Adrenal gland (tissue), 12 donors: ENCODE measurements around the gene PLPP1. TPM values are rescaled to one million over a fixed set of nuclear protein-coding genes. Genes with fewer than 3 reads are reported as not detected.

Source experiments
- DNase-seq, 7 donors: peaks; one replicate each; pipeline ENCODE4 v3.0.0-alpha.2; 2019 to 2020
- H3K27ac ChIP-seq, 5 donors: fragments of 200-600 bp; sonication (generic) in 4 of 5; 1 replicate in 3 of 5; 2 replicates in 2 of 5; pipeline versions ENCODE4 v1.5.1 to v1.8.0; 2016 to 2020; ENCODE audit warnings: mild to moderate bottlenecking in 1 of 5
- H3K27me3 ChIP-seq: fragments of 200-600 bp; 2 replicates; pipeline ENCODE4 v1.8.0; 2021
- H3K36me3 ChIP-seq, 2 donors: fragments of 200-600 bp; replicated peaks in 1 of 2; 1 replicate in 1 of 2; 2 replicates in 1 of 2; pipeline versions ENCODE4 v1.5.1 to v1.8.0; 2018 to 2022
- H3K4me1 ChIP-seq, 2 donors: fragments of 200-600 bp; replicated peaks in 1 of 2; 1 replicate in 1 of 2; 2 replicates in 1 of 2; pipeline versions ENCODE4 v1.5.1 to v1.8.0; 2018 to 2021
- H3K4me3 ChIP-seq, 4 donors: fragments of 200-600 bp; sonication (generic) in 3 of 4; one replicate each; pipeline ENCODE4 v1.5.1; 2016 to 2018
- H3K9me3 ChIP-seq, 3 donors: fragments of 200-600 bp; sonication (generic) in 1 of 3; replicated peaks in 1 of 3; 1 replicate in 2 of 3; 2 replicates in 1 of 3; pipeline versions ENCODE4 v1.5.1 to v1.8.0; 2016 to 2021
- POLR2A ChIP-seq, 2 donors: fragments of 450-650 bp; IDR thresholded peaks; one replicate each; pipeline ENCODE4 v1.6.1; 2017; ENCODE audit warnings: antibody characterized with exemption in 2 of 2, mild to moderate bottlenecking in 2 of 2, moderate library complexity in 1 of 2
- WGBS, 4 donors: extraction: QIAGEN DNeasy Blood & Tissue Kit in 2 of 4; methylation state at CpG; one replicate each; pipeline versions ENCODE4 v1.1.5 to v1.1.7; 2013 to 2017; 5-methylcytosine and 5-hydroxymethylcytosine counted together
- intact Hi-C, 2 donors: fragments of 100-400 bp; cut with DNase I; formaldehyde crosslinking; loops; one replicate each; pipeline versions ENCODE4 v1.14.1 to v1.15.0; 2022 to 2023
- polyA plus RNA-seq, 3 donors: library from polyadenylated mRNA; stranded (reverse); fragments of 200-250 nt in 2 of 3; fragments of 350-450 nt in 1 of 3; fragmentation: Illumina TruSeq in 1 of 3; extraction: RNeasy Lipid Tissue Mini Kit (QIAGEN cat#74804) in 1 of 3; gene quantifications; one replicate each; pipeline ENCODE4 v1.2.3, GENCODE V29; 2013 to 2014
- total RNA-seq, 9 donors: library from RNA; depleted of rRNA in 4 of 9; stranded (reverse); fragments of >200 nt in 4 of 9; fragments of 120-200 nt in 1 of 9; fragmentation: NEBNext Ultra II Directional in 1 of 9; extraction: Animal tissue kit (Norgen Biotek cat#: 25700) in 1 of 9; gene quantifications; one replicate each; pipeline versions ENCODE4 v1.1.0 to v1.2.4, GENCODE V29; 2013 to 2023
- TF ChIP-seq, protein P1 (sequence below), 6 experiments: fragments of 450-650 bp in 4 of 6; fragments of 200-600 bp in 2 of 6; sonication (generic) in 1 of 6; IDR thresholded peaks; 1 replicate in 5 of 6; 2 replicates in 1 of 6; pipeline versions ENCODE4 v1.5.1 to v1.8.0; 2016 to 2021; ENCODE audit warnings: antibody characterized with exemption in 6 of 6, mild to moderate bottlenecking in 2 of 6, moderate library complexity in 1 of 6
- donor health status: healthy with polysubstance abuse.
- donor health status: Bipolar disorder and iron deficiency.
- donor health status: DM: yes; HTN: yes; CAD: no.
- donor health status: DM: no; HTN: no; CAD: no.
- donor health status: DM: no; HTN: no; CAD: no.
- donor health status: DM: yes; HTN: yes; CAD: no.

Gene PLPP1
- total and polyA plus RNA-seq, 12 donors = 55.2 to 716 (median 124) TPM

DNA sequence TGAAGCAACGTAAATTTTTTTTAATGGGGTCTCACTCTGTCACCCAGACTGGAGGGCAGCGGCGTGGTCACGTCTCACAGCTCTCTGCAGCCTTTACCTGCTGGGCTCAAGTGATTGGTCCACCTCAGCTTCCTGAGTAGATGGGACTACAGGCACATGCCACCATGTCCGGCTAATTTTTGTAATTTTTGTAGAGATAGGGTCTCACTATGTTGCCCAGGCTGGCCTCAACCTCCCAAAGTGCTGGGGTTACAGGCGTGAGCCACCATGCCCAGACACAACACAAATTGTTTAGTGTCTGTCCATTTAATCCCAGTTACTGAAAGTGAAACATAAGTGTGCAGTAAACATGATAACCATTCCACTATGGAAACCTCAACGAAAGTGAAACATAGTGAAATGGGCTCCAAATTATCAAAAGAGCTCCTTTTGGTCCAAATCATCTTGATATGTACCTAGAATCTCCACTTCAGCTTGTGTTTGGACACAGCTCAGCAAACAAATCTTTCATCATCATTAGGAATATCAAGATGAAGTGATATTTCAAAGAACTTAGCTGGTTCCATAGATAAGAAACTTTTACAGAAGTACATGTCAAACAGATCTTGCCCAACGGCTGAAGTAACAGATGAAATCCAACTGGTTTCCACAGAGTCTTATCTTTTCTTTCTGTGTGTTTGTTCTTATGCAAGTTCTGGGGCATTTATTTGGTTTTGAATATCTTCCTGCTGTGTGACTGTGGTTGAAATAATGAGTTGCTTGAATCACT, 41.2 kb upstream of the PLPP1 start:
- intact Hi-C loops = no loop called here
- peak in 2 of 7 donors; percentile 38 for DNase-seq
- peak overlapping the region in 4 of 5 donors; percentile 2 to 81 (median 38) for H3K27ac ChIP-seq

DNA sequence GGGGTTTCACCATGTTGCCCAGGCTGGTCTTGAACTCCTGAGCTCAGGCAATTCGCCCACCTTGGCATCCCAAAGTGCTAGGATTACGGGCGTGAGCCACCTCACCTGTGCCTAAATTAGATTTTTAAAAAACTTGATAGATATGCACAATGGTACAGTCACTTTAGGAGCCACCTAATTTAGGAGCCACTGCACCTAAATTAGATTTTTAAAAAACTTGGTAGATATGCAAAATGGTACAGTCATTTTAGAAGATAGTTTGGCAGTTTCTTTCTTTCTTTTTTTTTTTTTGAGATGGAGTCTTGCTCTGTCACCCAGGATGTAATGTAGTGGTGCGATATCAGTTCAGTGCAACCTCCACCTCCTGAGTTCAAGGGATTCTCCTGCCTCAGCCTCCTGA, 37.8 kb upstream of the PLPP1 start:
- TF ChIP-seq, protein P1, sequence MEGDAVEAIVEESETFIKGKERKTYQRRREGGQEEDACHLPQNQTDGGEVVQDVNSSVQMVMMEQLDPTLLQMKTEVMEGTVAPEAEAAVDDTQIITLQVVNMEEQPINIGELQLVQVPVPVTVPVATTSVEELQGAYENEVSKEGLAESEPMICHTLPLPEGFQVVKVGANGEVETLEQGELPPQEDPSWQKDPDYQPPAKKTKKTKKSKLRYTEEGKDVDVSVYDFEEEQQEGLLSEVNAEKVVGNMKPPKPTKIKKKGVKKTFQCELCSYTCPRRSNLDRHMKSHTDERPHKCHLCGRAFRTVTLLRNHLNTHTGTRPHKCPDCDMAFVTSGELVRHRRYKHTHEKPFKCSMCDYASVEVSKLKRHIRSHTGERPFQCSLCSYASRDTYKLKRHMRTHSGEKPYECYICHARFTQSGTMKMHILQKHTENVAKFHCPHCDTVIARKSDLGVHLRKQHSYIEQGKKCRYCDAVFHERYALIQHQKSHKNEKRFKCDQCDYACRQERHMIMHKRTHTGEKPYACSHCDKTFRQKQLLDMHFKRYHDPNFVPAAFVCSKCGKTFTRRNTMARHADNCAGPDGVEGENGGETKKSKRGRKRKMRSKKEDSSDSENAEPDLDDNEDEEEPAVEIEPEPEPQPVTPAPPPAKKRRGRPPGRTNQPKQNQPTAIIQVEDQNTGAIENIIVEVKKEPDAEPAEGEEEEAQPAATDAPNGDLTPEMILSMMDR (IDR thresholded peaks at IDR 0.05) = no peak
- no peak for TF ChIP-seq POLR2A (IDR thresholded peaks at IDR 0.05)
- intact Hi-C loops = no loop called here
- 87 to 95% (median 93%) methylated on average over 4 of the region's 4 CpGs for WGBS, 4 donors

More for the DNA sequence above, 41.2 kb upstream of the PLPP1 start:
- WGBS, 4 donors = 81 to 87% (median 84%) methylated on average over 8 of the region's 8 CpGs
- H3K4me3 ChIP-seq = no peak overlapping the region
- TF ChIP-seq POLR2A (IDR thresholded peaks at IDR 0.05) = no peak
- TF ChIP-seq, protein P1 (IDR thresholded peaks at IDR 0.05) = no peak
- no peaks in the 10 kb centered on the region for H3K27me3 ChIP-seq
- no peaks in the 10 kb centered on the region for H3K36me3 ChIP-seq
- peaks cover 0 to 34% of the 10 kb centered on the region in 2 donors for H3K4me1 ChIP-seq
- no peaks in the 10 kb centered on the region for H3K9me3 ChIP-seq

DNA sequence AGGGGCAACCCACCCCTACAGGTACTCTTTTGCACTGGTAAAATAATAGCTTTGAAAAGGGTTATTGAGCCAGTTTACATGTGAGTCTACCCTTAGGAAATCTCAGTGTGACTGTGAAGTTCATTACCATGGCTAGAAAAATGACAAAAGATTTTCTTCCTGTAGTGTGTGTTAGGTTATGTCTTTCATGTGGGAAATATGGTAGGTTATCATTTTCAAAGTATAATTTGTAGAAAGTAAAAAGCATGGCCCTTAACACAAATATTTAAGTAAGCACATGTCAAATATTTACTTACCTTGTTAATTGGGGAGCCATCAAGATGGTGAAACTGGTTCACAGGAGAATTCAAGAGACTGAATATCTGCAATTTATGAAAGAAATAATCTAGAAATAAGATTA, 37.3 kb upstream of the PLPP1 start:
- Histone ChIP-seq H3K9me3 (no peaks in the 10 kb centered on the region), H3K27me3 (no peaks in the 10 kb centered on the region), H3K4me3 (no peak overlapping the region), H3K36me3 (no peaks in the 10 kb centered on the region), H3K27ac (peak overlapping the region in 1 of 5 donors; percentile 4), H3K4me1 (peaks cover 0 to 23% of the 10 kb centered on the region in 2 donors)
- intact Hi-C loops = no loop called here
- DNase-seq = no peak
- TF ChIP-seq POLR2A (IDR thresholded peaks at IDR 0.05) = no peak
- TF ChIP-seq, protein P1 (IDR thresholded peaks at IDR 0.05) = no peak

More for the DNA sequence above, 37.8 kb upstream of the PLPP1 start:
- Histone ChIP-seq H3K36me3 (no peaks in the 10 kb centered on the region), H3K4me1 (peaks cover 0 to 29% of the 10 kb centered on the region in 2 donors), H3K4me3 (no peak overlapping the region), H3K9me3 (no peaks in the 10 kb centered on the region), H3K27me3 (no peaks in the 10 kb centered on the region), H3K27ac (no peak overlapping the region)
- no peak for DNase-seq

DNA sequence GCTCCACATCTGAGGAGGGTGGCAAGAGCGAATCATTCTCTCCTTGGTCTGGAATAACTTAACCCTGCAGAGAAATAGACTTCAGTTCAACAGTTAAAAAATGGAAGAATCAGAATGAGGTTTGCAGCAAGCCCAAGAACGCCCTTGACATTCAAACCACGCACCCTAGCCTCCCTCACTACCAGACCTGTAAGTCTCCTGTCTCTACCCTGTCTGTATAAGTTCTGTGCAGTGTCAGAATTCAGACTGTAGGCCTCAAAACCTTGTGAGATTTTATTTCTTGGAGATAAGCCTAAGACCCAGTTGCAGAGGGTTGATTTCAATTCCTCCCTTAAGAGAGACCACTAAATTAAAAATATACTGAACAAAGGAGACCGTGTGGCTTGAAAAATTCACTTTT, 35.8 kb upstream of the PLPP1 start:
- intact Hi-C loops = no loop called here
- peak overlapping the region in 3 of 5 donors; percentile 4 to 88 (median 75) for H3K27ac ChIP-seq
- WGBS, 4 donors = 71 to 79% (median 74%) methylated on average over 4 of the region's 4 CpGs

More for the DNA sequence above, 35.8 kb upstream of the PLPP1 start:
- Histone ChIP-seq H3K4me3 (no peak overlapping the region), H3K9me3 (no peaks in the 10 kb centered on the region), H3K4me1 (peaks cover 0 to 9% of the 10 kb centered on the region in 2 donors), H3K36me3 (no peaks in the 10 kb centered on the region), H3K27me3 (no peaks in the 10 kb centered on the region)
- no peak for DNase-seq
- no peak for TF ChIP-seq POLR2A (IDR thresholded peaks at IDR 0.05)
- TF ChIP-seq, protein P1 (IDR thresholded peaks at IDR 0.05) = no peak
